HUES64 (cell line): ENCODE results near the gene GJB6.
A peak's percentile ranks its signal among the peaks of the same experiment; 100 is the strongest.

Experiments used
- H3K27ac ChIP-seq: 2 replicates; pipeline ENCODE4 v1.7.0; 2013; ENCODE audit warnings: low read depth, low read length, inconsistent platforms
- H3K27me3 ChIP-seq: 2 replicates; pipeline ENCODE4 v1.6.1; 2013; ENCODE audit warnings: mild to moderate bottlenecking, low read length; ENCODE audit not compliant: insufficient read depth
- H3K36me3 ChIP-seq: 2 replicates; pipeline ENCODE4 v1.6.1; 2013; ENCODE audit warnings: mild to moderate bottlenecking, low read length; ENCODE audit not compliant: insufficient read depth
- H3K4me1 ChIP-seq: 2 replicates; pipeline ENCODE4 v1.6.1; 2013; ENCODE audit warnings: mild to moderate bottlenecking, low read length, moderate library complexity; ENCODE audit not compliant: insufficient read depth
- H3K4me3 ChIP-seq: 2 replicates; pipeline ENCODE4 v1.5.1; 2013; ENCODE audit warnings: mild to moderate bottlenecking, low read length, moderate library complexity
- H3K9ac ChIP-seq: 2 replicates; pipeline ENCODE4 v1.6.1; 2013; ENCODE audit warnings: mild to moderate bottlenecking, low read depth, low read length
- H3K9me3 ChIP-seq: 2 replicates; pipeline ENCODE4 v1.6.1; 2013; ENCODE audit warnings: low read depth, low read length; ENCODE audit not compliant: insufficient read depth
- WGBS: fragments of 150-250, 120-280 bp; methylation state at CpG from one replicate; pipeline ENCODE4 v1.1.7; 2013; ENCODE audit warnings: missing lambda C conversion rate; 5-methylcytosine and 5-hydroxymethylcytosine counted together

The GJB6 gene

DNA sequence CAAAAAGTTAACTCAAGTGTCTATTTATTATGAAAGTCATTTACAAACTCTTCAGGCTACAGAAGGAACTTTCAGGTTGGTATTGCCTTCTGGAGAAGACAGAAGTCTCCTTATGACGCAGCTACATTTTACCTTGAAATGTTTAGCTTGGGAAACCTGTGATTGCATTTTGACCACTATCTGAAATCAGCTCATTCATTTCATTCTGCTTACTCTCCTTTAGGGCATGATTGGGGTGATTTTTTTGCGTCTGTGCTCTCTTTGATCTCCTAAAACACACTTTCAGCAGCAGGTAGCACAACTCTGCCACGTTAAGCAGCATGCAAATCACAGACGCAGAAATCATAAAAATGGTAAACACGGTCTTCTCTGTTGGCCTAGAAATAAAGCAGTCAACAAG lies 9.6 kb downstream of the GJB6 start:
- no peaks in the 10 kb centered on the region for H3K4me1 ChIP-seq
- no peak overlapping the region for H3K9ac ChIP-seq
- 92% methylated on average over 5 of the region's 5 CpGs for WGBS
- H3K9me3 ChIP-seq = no peaks in the 10 kb centered on the region
- H3K4me3 ChIP-seq = no peak overlapping the region
- H3K36me3 ChIP-seq = no peaks in the 10 kb centered on the region
- peaks cover 29% of the 10 kb centered on the region for H3K27me3 ChIP-seq
- no peak overlapping the region for H3K27ac ChIP-seq

DNA sequence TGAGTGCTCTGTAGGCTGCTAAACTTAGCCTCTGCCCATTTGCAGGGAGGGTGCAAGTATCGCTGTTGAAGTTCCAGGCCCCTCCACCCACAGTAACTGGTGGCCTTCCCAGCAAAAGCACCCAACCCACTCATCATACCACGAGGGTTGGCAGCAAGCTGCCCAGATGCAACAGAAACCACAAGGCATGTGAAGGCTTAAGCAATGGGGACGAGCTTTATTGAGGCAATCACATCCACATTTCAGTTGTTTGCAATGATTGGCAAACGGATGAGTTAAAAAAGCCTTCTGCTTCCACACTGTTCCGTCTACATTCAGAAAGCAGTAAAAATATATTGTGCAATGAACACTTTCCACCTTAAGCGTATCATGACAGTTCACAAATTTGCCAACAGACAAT lies 10.3 kb downstream of the GJB6 start:
- Histone ChIP-seq H3K27ac (no peak overlapping the region), H3K27me3 (peaks cover 23% of the 10 kb centered on the region), H3K9ac (no peak overlapping the region), H3K4me1 (no peaks in the 10 kb centered on the region), H3K4me3 (no peak overlapping the region), H3K36me3 (no peaks in the 10 kb centered on the region), H3K9me3 (no peaks in the 10 kb centered on the region)
- WGBS = 92% methylated on average over 6 of the region's 6 CpGs

- Histone ChIP-seq H3K27me3 (peaks cover 10% of the 10 kb centered on the region), H3K4me1 (no peaks in the 10 kb centered on the region), H3K4me3 (no peak overlapping the region), H3K9ac (no peak overlapping the region), H3K36me3 (no peaks in the 10 kb centered on the region), H3K27ac (no peak overlapping the region), H3K9me3 (no peaks in the 10 kb centered on the region)
Observed at GRCh38 chr13:20219577-20219976, 12.5 kb downstream of the GJB6 start.

DNA sequence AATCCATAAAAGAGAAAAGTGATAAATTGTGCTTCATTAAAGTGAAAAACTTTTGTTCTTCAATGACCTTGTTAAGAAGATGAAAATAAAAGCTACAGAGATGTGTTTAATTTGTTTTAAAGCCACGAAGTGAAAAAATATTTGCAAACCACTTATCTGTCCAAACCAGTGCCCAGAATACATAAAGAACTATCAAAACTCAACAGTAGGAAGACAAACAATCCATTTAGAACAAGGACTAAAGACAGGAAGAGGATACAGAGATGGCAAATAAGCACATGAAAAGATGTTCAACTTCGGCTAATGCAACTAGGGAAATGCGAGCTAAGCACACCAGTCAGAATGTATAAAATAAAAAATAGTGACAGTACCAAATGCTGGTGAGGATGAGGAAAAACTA lies 15.0 kb downstream of the GJB6 start:
- Histone ChIP-seq H3K9me3 (no peaks in the 10 kb centered on the region), H3K9ac (no peak overlapping the region), H3K4me1 (no peaks in the 10 kb centered on the region), H3K36me3 (no peaks in the 10 kb centered on the region), H3K27me3 (peaks cover 6% of the 10 kb centered on the region; the same call in 1 of the 2 replicates), H3K4me3 (no peak overlapping the region), H3K27ac (no peak overlapping the region)
- WGBS = 87% methylated on average over 2 of the region's 3 CpGs

GRCh38 chr13:20209948-20210347 lies 22.2 kb downstream of the GJB6 start:
- Histone ChIP-seq H3K4me3 (no peak overlapping the region), H3K27me3 (no peaks in the 10 kb centered on the region), H3K9me3 (no peaks in the 10 kb centered on the region), H3K9ac (no peak overlapping the region), H3K36me3 (no peaks in the 10 kb centered on the region), H3K27ac (no peak overlapping the region), H3K4me1 (no peaks in the 10 kb centered on the region)
- 92% methylated on average over 1 of the region's 1 CpG for WGBS

- no peak overlapping the region for H3K9ac ChIP-seq
- no peak overlapping the region for H3K27ac ChIP-seq
- 86% methylated on average over 16 of the region's 16 CpGs for WGBS
- no peaks in the 10 kb centered on the region for H3K4me1 ChIP-seq
- no peak overlapping the region for H3K4me3 ChIP-seq
- H3K9me3 ChIP-seq = peaks cover 9% of the 10 kb centered on the region; the same call in 1 of the 2 replicates
- H3K27me3 ChIP-seq = peaks cover 4% of the 10 kb centered on the region; the same call in 1 of the 2 replicates
- H3K36me3 ChIP-seq = no peaks in the 10 kb centered on the region
Observed at GRCh38 chr13:20206698-20207235, 25.4 kb downstream of the GJB6 start.

- Histone ChIP-seq H3K4me1 (no peaks in the 10 kb centered on the region), H3K27me3 (peaks cover 4% of the 10 kb centered on the region; the same call in 1 of the 2 replicates), H3K4me3 (no peak overlapping the region), H3K9me3 (peaks cover 9% of the 10 kb centered on the region; the same call in 1 of the 2 replicates), H3K36me3 (no peaks in the 10 kb centered on the region), H3K9ac (no peak overlapping the region), H3K27ac (no peak overlapping the region)
- 89% methylated on average over 11 of the region's 11 CpGs for WGBS
Observed at GRCh38 chr13:20206065-20206697, 25.9 kb downstream of the GJB6 start.

- H3K27me3 ChIP-seq = peaks cover 42% of the 10 kb centered on the region
- H3K36me3 ChIP-seq = no peaks in the 10 kb centered on the region
- H3K9ac ChIP-seq = no peak overlapping the region
- 0 out of 2 replicates have a peak, but pooled peaks cover 5% of the 10 kb centered on the region for H3K4me1 ChIP-seq
- H3K27ac ChIP-seq = no peak overlapping the region
- H3K4me3 ChIP-seq = no peak overlapping the region
- no CpG with 5 or more reads among the region's 1 CpG for WGBS
- peaks cover 9% of the 10 kb centered on the region; the same call in 1 of the 2 replicates for H3K9me3 ChIP-seq
Observed at GRCh38 chr13:20198781-20199180, 33.3 kb downstream of the GJB6 start.

DNA sequence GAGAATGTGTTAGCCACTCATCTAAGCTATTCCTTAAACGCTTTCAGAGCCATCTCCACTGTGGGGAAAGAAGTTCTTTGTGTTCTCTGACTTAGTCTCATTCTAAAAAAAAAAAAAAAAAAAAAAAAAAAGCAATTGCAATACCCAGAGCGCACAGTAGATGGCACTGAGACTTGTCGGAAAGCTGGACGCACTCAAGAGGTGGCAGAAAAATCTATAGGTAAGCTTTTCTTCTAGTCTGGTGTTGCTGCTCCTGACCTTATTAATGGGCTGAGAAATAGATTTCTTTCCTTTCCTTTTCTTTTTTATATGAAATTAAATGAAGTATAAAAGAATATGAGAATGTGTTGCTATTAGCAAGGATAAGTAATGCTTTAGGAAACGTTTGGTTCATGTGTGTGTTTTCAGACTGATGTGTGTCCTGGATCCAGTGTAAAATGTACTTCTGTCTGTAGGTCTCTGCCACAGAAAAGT lies 34.7 kb downstream of the GJB6 start:
- Histone ChIP-seq H3K9me3 (peaks cover 5% of the 10 kb centered on the region; the same call in 1 of the 2 replicates), H3K36me3 (no peaks in the 10 kb centered on the region), H3K4me3 (no peak overlapping the region), H3K4me1 (0 out of 2 replicates have a peak, but pooled peaks cover 7% of the 10 kb centered on the region), H3K27me3 (peaks cover 56% of the 10 kb centered on the region), H3K27ac (no peak overlapping the region), H3K9ac (no peak overlapping the region)
- 15% methylated on average over 4 of the region's 5 CpGs for WGBS

DNA sequence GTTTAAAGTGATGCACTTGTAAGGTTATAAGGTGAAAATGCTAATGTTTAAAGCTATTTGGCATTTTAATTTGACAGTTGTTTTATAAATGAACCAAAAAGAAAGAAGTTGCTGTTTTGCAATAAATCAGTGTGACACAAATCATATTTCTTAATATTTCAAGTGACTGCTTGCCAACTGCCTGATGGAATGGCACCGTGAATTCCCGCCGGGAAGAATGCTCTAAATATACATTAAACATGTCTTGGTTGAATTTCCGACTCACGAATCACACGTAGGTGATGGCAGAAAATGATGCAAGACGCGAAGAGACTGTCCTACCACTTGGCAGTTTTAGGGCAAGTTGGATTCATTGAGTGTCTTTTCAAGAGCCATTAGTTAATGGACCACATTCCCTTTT lies 36.3 kb downstream of the GJB6 start:
- Histone ChIP-seq H3K4me1 (0 out of 2 replicates have a peak, but pooled peaks cover 7% of the 10 kb centered on the region), H3K36me3 (no peaks in the 10 kb centered on the region), H3K27me3 (peaks cover 72% of the 10 kb centered on the region), H3K9ac (no peak overlapping the region), H3K4me3 (no peak overlapping the region), H3K27ac (no peak overlapping the region), H3K9me3 (no peaks in the 10 kb centered on the region; the same call in 1 of the 2 replicates)
- WGBS = 87% methylated on average over 8 of the region's 8 CpGs

DNA sequence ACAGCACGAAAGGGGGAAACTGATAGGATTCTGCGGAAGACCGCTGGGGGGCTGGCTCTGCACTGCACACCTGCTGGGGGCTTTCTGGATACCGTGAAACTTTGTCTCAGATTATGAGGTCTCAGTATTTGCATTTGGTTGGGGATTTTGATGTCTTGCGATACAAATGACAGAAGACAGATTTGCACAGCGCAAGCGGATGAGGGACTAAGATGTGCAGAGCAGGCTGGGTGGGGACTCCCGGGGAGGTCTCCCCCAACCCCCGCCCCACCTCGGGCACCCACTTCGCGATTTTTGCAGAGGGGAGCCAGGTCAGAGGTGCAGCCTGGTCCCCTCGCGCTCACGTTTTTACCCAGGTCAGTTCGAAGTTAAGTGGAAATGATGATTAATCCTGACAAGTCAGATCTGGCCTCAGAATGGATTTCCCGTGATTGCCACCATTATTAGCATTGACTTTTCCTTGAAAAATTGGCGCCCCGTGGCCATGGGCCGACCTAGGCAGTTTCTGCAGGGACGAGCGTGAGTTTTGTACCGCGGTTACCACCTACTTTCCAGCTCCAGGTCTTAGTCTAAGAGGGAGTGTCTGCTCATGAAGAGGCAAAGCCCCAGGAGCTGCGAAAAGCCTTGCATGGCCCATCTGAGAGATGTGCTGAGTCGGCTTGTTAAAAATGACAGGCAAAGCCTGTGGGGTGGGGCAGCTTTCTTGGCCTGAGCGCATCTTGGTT lies 38.0 kb downstream of the GJB6 start:
- whole genome bisulfite sequencing = 11% methylated on average over 27 of the region's 27 CpGs
- H3K27ac ChIP-seq = no peak overlapping the region
- peaks cover 89% of the 10 kb centered on the region for H3K27me3 ChIP-seq
- no peaks in the 10 kb centered on the region for H3K9me3 ChIP-seq
- 0 out of 2 replicates have a peak, but pooled peaks cover 7% of the 10 kb centered on the region for H3K4me1 ChIP-seq
- H3K36me3 ChIP-seq = no peaks in the 10 kb centered on the region
- no peak overlapping the region for H3K9ac ChIP-seq
- peak overlapping the region; percentile 42 for H3K4me3 ChIP-seq
